Activated T-helper 9 cell treated with anti-CD3 and anti-CD28 coated beads, Interleukin-2, amount 50 U/mL, for 16 hours (primary cell): Measurements from ENCODE around the gene MYOM1.
"Not testable (repeated sequence)": the region's sequence is repeated elsewhere in the genome, so short reads cannot be mapped to it uniquely, and the experiment has no call there.

Experiments used
- DNase-seq: peaks from one replicate; pipeline ENCODE4 v3.0.0-alpha.2; 2020; ENCODE audit warnings: low read depth

The MYOM1 gene

GRCh38 chr18:3032721-3033120 is 187.0 kb downstream of the MYOM1 start:
- DNase-seq, result no peak

GRCh38 chr18:3029215-3029952 is 190.4 kb downstream of the MYOM1 start:
- no peak for DNase-seq

DNA sequence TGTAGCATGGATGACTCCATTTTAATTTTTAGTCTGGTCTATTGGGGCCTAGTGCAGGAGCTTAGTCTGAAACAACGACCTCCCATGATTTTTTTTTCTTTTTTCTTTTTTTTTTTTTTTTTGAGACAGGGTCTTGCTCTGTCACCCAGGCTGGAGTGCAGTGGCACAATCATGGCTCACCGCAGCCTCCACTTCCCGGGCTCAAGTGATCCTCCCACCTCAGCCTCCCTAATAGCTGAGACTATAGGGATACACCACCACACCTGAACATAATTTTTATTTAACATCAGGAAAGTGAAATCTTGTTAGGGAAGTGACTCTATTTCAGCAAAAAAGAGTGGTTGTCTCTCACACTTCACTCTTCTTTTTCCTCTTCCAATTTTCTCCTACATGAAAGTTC is 191.7 kb downstream of the MYOM1 start:
- DNase-seq, result not testable (repeated sequence)

DNA sequence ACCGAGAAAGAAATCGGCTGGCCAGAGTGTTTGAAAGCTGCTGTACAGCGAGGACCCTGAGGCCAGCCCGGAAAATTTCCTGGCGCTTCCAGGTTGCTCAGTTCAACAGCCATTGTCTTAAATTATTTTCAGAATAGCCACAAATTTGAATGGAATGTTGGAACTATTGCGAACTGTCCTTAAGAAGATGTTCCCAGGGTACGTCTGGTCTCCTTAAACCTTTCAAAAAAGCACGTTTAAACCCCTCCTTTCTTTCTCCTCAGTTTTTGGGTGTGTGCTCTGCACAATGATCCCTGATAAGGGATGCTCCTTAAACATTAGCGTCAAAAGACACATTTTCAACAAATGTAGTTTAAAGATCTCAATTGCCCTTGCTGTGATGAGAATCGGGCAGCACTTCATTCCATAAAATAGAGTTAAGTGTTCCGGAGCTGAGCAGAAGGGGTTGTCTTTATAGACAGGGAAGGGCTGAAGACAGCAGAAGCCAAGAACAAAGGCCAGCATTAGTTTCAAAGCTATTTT is 192.3 kb downstream of the MYOM1 start:
- DNase-seq, result no peak

DNA sequence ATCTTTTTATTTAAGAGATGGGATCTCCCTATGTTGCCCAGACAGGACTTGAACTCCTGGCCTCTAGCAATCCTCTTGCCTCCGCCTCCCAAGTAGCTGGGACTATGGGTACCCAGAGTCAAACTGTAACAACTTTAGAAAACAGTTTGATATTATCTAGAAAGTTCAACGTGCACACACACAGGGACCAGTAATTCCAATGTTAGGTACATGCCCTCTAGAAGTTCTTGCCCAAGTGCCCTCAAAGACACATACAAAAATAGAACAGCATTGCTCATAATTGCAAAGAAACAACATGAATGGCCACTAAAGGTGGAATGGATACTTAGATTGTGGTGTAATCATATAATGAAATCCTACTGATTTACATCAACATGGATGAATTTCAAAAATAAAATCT is 194.2 kb downstream of the MYOM1 start:
- no peak for DNase-seq

GRCh38 chr18:3023603-3024002 is 196.2 kb downstream of the MYOM1 start:
- not testable (repeated sequence) for DNase-seq
